GM12892 (cell line): Measurements from ENCODE around the gene MLLT1.

Source experiments
- POLR2A ChIP-seq: IDR thresholded peaks from 2 replicates; pipeline ENCODE4 v1.6.1; 2011; ENCODE audit warnings: low read depth, low read length, control low read depth
- TAF1 ChIP-seq: IDR thresholded peaks from 2 replicates; pipeline ENCODE4 v1.6.1; 2011; ENCODE audit warnings: low read depth, mild to moderate bottlenecking, control low read depth, low read length, borderline replicate concordance

DNA sequence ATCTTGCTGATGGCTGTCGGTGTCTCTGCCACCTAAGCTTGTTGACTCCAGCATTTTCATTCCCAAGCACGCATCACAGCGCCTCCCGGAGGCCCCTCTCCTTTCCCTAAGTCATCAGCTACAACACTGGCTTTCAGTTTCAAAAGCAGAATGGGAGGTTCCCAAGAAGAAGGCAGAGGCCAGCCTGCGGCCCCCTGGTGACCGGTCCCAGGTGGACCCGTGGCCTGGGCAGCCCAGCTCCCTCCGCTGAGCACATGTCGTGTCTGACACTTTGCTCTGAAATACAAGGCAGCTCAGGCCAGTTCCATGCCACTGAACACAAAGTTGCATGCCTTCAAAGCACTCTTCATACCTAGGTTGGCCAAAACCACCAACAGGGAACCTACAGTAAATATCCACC lies 8.5 kb downstream of the MLLT1 start:
- TF ChIP-seq POLR2A = no peak
- no peak for TF ChIP-seq TAF1
